Chondrocyte (in vitro differentiated cells): ENCODE data around the gene ERVFRD-1. TPM values are rescaled to one million over a fixed set of nuclear protein-coding genes. Genes with fewer than 3 reads are reported as not detected.
A peak's percentile ranks its signal among the peaks of the same experiment; 100 is the strongest.

Experiments
- DNase-seq: peaks from one replicate; pipeline ENCODE4 v3.0.0; 2021; ENCODE audit warnings: mixed read lengths, low spot score
- H3K27ac Mint-ChIP-seq: one replicate; pipeline ENCODE4 v1.8.0; 2021; ENCODE audit warnings: mild to moderate bottlenecking, moderate library complexity, mixed read lengths; ENCODE audit not compliant: unreplicated experiment
- H3K27me3 Mint-ChIP-seq: 2 replicates; pipeline ENCODE4 v1.8.0; 2021; ENCODE audit warnings: low read depth, mixed read lengths
- H3K36me3 Mint-ChIP-seq: 2 replicates; pipeline ENCODE4 v1.8.0; 2021; ENCODE audit warnings: low read depth, mixed read lengths
- H3K4me1 Mint-ChIP-seq: 2 replicates; pipeline ENCODE4 v1.8.0; 2021; ENCODE audit warnings: low read depth, mild to moderate bottlenecking, mixed read lengths
- H3K4me3 Mint-ChIP-seq: one replicate; pipeline ENCODE4 v1.8.0; 2021; ENCODE audit warnings: mild to moderate bottlenecking, moderate library complexity, mixed read lengths; ENCODE audit not compliant: unreplicated experiment
- H3K9me3 Mint-ChIP-seq: 2 replicates; pipeline ENCODE4 v1.8.0; 2021; ENCODE audit warnings: low read depth, mixed read lengths
- long read RNA-seq: library from polyadenylated mRNA; stranded (forward); transcript quantifications from one replicate; pipeline ENCODE4 v2.0.0, GENCODE V29; 2021
- total RNA-seq: library from RNA; stranded (reverse); gene quantifications from 3 replicates; pipeline ENCODE4 v1.2.1, GENCODE V29; 2021
- TF ChIP-seq, protein P1 (sequence below): fragments of 200-600 bp; sonication (generic); IDR thresholded peaks from 2 replicates; pipeline ENCODE4 v1.5.0; 2021; ENCODE audit warnings: antibody characterized with exemption, mild to moderate bottlenecking, moderate library complexity

ERVFRD-1 gene
- total RNA-seq = not detected in 3 replicates
- long read RNA-seq = 0 reads

DNA sequence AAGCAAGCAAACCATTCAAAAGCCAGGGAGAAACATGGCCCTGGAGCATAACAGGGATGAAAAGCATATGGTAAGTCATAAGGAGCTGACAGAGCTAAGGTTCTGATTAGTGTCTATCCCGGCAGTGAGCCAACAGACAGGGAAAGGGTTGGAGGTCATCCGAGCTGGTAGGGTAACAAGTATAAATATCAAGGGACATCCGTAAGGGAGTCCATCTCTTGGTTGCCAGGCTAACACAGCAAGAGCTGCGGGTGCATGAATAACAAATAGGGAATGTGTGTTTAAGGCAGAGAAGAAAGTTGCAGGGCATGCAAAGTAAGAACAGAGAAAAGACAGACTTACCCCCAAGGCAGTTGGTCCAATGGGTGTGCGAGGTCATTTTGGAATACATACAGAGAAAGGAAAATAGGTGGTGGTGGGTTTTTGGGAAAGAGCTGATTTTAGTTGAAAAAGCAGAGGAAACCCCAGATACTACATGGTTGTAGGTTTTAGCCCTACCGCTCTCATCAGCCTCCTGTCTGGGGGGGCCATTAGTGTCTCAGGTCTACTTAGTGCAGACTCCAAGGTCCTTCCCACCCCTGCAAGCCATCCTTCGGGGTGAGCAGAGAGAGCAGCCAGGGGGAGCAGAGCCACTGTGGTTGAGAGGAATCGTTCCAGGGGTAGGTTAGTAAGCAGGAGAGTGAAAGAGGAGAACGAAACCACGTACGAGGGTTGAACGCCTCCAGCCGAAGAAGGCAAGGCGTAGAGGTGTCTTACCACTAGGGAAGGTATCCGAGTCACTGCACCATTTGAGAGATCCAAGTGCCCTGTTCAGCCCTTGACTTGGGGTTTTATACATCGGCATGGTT is at the start of gene ERVFRD-1:
Gene ERVFRD-1 (minus strand): TSS at position 805 of the 848 bp plus-strand sequence. CDS start 6,415 bp downstream, outside the sequence.
- H3K27ac Mint-ChIP-seq = peak within 1 kb of the TSS; percentile 42
- no peak within 1 kb of the TSS for H3K4me3 Mint-ChIP-seq
- H3K36me3 Mint-ChIP-seq = no peaks in the 10 kb centered on the region
- TF ChIP-seq, protein P1, sequence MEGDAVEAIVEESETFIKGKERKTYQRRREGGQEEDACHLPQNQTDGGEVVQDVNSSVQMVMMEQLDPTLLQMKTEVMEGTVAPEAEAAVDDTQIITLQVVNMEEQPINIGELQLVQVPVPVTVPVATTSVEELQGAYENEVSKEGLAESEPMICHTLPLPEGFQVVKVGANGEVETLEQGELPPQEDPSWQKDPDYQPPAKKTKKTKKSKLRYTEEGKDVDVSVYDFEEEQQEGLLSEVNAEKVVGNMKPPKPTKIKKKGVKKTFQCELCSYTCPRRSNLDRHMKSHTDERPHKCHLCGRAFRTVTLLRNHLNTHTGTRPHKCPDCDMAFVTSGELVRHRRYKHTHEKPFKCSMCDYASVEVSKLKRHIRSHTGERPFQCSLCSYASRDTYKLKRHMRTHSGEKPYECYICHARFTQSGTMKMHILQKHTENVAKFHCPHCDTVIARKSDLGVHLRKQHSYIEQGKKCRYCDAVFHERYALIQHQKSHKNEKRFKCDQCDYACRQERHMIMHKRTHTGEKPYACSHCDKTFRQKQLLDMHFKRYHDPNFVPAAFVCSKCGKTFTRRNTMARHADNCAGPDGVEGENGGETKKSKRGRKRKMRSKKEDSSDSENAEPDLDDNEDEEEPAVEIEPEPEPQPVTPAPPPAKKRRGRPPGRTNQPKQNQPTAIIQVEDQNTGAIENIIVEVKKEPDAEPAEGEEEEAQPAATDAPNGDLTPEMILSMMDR = no peak
- H3K9me3 Mint-ChIP-seq = no peaks in the 10 kb centered on the region
- H3K4me1 Mint-ChIP-seq = peaks cover 16% of the 10 kb centered on the region
- H3K27me3 Mint-ChIP-seq = no peaks in the 10 kb centered on the region
- DNase-seq = no peak

- TF ChIP-seq, protein P1 = no peak
- H3K27ac Mint-ChIP-seq = no peak overlapping the region
- H3K9me3 Mint-ChIP-seq = peaks cover 5% of the 10 kb centered on the region
- no peak overlapping the region for H3K4me3 Mint-ChIP-seq
- peaks cover 16% of the 10 kb centered on the region for H3K4me1 Mint-ChIP-seq
- H3K27me3 Mint-ChIP-seq = no peaks in the 10 kb centered on the region
- DNase-seq = no peak
- H3K36me3 Mint-ChIP-seq = no peaks in the 10 kb centered on the region
Observed at GRCh38 chr6:11160199-11160598, 48.7 kb upstream of the ERVFRD-1 start.

- H3K27me3 Mint-ChIP-seq = no peaks in the 10 kb centered on the region
- H3K4me3 Mint-ChIP-seq = no peak overlapping the region
Observed at GRCh38 chr6:11155589-11155988, 44.1 kb upstream of the ERVFRD-1 start.

GRCh38 chr6:11153447-11153846 is 41.9 kb upstream of the ERVFRD-1 start:
- Mint-ChIP-seq H3K9me3 (no peaks in the 10 kb centered on the region), H3K4me3 (no peak overlapping the region), H3K4me1 (peaks cover 6% of the 10 kb centered on the region), H3K27me3 (no peaks in the 10 kb centered on the region), H3K27ac (no peak overlapping the region), H3K36me3 (no peaks in the 10 kb centered on the region)
- TF ChIP-seq, protein P1 = no peak
- DNase-seq = no peak

More at GRCh38 chr6:11155589-11155988, 44.1 kb upstream of the ERVFRD-1 start:
- DNase-seq = no peak
- TF ChIP-seq, protein P1 = no peak
- Mint-ChIP-seq H3K9me3 (peaks cover 5% of the 10 kb centered on the region), H3K27ac (no peak overlapping the region), H3K36me3 (no peaks in the 10 kb centered on the region), H3K4me1 (peaks cover under 1% of the 10 kb centered on the region)

GRCh38 chr6:11152581-11152980 is 41.1 kb upstream of the ERVFRD-1 start:
- no peak overlapping the region for H3K4me3 Mint-ChIP-seq
- peaks cover 6% of the 10 kb centered on the region for H3K4me1 Mint-ChIP-seq

More at GRCh38 chr6:11152581-11152980, 41.1 kb upstream of the ERVFRD-1 start:
- DNase-seq = no peak
- TF ChIP-seq, protein P1 = no peak
- Mint-ChIP-seq H3K9me3 (no peaks in the 10 kb centered on the region), H3K27me3 (no peaks in the 10 kb centered on the region), H3K36me3 (no peaks in the 10 kb centered on the region), H3K27ac (no peak overlapping the region)
